ENCODE results near the gene SMARCB1. TPM values are rescaled to one million over a fixed set of nuclear protein-coding genes. Genes with fewer than 3 reads are reported as not detected.

SMARCB1 gene
- total RNA-seq, 4 donors from 2014 or later, result 37.8 to 61.0 (median 47.7) TPM

DNA sequence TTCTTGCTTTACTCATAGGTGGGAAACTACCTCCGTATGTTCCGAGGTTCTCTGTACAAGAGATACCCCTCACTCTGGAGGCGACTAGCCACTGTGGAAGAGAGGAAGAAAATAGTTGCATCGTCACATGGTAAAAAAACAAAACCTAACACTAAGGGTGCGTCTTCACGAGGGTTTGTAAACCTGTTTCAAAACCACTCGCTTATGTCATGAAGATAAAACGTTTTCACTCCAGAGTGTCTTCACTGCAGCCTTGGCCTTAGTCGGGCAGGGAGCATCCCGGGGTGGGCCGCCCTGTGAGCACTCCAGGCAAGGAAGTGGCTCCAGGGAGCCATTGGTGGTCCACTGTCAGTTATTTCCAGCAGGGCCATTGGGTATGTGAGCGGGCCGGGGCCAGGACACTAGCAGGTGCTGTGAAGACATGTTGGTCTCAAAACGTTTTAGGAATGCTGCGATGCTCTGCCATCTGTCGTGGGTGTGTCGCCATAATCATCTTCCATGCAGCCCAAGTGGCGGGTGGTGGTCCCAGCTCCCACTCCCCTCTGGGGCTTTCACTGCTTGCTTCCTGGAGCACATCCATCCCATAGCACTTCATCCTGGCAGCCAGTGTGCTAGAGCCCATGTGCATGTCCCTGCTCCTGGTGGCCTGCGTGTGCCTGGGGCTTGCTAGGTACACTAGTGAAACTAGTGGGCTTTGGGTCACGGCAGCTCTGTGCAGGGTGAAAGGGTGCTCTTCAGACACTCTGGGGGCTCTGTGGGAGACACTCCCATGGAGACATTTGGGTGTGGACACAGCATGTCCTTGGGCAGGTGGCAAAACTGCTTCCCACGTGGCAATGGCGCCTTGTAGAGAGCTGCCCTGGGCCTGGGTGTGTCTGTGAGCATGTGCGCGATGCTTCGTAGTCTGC lies 5.2 kb downstream of the SMARCB1 start:
- no peaks in the 10 kb centered on the region for H3K9me3 ChIP-seq
- no peaks in the 10 kb centered on the region for H3K27me3 ChIP-seq
- DNase-seq, result no peak
- WGBS, 2 donors, result 65 to 71% methylated on average over 11 to 20 of the region's 25 CpGs
- peaks cover 17 to 67% (median 26%) of the 10 kb centered on the region in 3 donors for H3K36me3 ChIP-seq
- no peak overlapping the region for H3K4me3 ChIP-seq
- peaks cover 4 to 55% (median 20%) of the 10 kb centered on the region in 3 donors for H3K4me1 ChIP-seq
- no peak for TF ChIP-seq POLR2A (IDR thresholded peaks at IDR 0.05)
- TF ChIP-seq, protein P1, sequence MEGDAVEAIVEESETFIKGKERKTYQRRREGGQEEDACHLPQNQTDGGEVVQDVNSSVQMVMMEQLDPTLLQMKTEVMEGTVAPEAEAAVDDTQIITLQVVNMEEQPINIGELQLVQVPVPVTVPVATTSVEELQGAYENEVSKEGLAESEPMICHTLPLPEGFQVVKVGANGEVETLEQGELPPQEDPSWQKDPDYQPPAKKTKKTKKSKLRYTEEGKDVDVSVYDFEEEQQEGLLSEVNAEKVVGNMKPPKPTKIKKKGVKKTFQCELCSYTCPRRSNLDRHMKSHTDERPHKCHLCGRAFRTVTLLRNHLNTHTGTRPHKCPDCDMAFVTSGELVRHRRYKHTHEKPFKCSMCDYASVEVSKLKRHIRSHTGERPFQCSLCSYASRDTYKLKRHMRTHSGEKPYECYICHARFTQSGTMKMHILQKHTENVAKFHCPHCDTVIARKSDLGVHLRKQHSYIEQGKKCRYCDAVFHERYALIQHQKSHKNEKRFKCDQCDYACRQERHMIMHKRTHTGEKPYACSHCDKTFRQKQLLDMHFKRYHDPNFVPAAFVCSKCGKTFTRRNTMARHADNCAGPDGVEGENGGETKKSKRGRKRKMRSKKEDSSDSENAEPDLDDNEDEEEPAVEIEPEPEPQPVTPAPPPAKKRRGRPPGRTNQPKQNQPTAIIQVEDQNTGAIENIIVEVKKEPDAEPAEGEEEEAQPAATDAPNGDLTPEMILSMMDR (IDR thresholded peaks at IDR 0.05), result no peak
- intact Hi-C loops (cut with DNase I), result no loop called here
- peak overlapping the region in 2 of 4 donors; percentile 29 to 48 for H3K27ac ChIP-seq

DNA sequence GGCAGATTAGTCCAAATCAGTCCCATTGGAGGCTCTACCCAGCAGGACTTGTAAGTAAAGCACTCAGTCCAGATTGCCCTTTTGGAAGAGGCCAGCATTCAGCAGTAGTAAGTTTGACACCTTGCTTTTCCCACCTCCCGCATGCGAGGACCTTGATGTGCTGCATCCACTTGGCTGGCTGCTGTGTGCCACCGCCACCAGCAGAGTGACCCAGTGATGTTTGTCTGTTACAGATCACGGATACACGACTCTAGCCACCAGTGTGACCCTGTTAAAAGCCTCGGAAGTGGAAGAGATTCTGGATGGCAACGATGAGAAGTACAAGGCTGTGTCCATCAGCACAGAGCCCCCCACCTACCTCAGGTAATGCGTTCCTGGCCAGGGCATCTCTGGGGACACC lies 6.6 kb downstream of the SMARCB1 start:
- intact Hi-C loops (cut with DNase I), result no loop called here
- Histone ChIP-seq H3K27me3 (no peaks in the 10 kb centered on the region), H3K36me3 (peaks cover 24 to 78% (median 27%) of the 10 kb centered on the region in 3 donors), H3K27ac (no peak overlapping the region), H3K4me1 (peaks cover 0 to 45% (median 13%) of the 10 kb centered on the region in 3 donors), H3K4me3 (no peak overlapping the region), H3K9me3 (no peaks in the 10 kb centered on the region)
- no peak for DNase-seq
- WGBS, 2 donors, result 87 to 90% methylated on average over 2 to 5 of the region's 8 CpGs
- TF ChIP-seq POLR2A (IDR thresholded peaks at IDR 0.05), result no peak
- TF ChIP-seq, protein P1 (IDR thresholded peaks at IDR 0.05), result no peak

DNA sequence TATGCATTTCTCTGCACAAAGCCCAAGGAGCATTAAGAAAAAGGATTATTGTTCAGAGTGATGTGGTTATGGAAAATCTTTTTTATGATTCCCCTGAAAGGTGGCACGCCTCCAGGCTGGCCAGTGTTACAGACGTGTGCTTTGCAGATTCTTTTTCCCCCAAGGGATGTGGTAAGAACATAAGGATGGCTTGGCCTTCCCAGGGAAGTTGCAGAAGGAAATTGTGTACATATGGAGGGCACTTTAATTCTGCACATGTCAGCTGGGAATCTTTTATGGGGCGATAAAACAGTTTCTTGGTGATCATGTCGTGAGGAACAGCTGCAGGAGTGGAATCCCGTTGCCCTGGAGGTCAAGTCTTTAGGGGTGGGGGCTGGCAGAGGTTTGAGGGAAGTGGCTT lies 9.7 kb downstream of the SMARCB1 start:
- Histone ChIP-seq H3K4me1 (peaks cover 0 to 14% (median 2%) of the 10 kb centered on the region in 3 donors), H3K27ac (no peak overlapping the region), H3K27me3 (no peaks in the 10 kb centered on the region), H3K4me3 (no peak overlapping the region), H3K9me3 (no peaks in the 10 kb centered on the region), H3K36me3 (peaks cover 42 to 97% (median 47%) of the 10 kb centered on the region in 3 donors)
- no peak for DNase-seq
- 68 to 80% methylated on average over 5 of the region's 5 CpGs for WGBS, 2 donors
- intact Hi-C loops (cut with DNase I), result no loop called here
- TF ChIP-seq, protein P1 (IDR thresholded peaks at IDR 0.05), result no peak
- TF ChIP-seq POLR2A (IDR thresholded peaks at IDR 0.05), result no peak

DNA sequence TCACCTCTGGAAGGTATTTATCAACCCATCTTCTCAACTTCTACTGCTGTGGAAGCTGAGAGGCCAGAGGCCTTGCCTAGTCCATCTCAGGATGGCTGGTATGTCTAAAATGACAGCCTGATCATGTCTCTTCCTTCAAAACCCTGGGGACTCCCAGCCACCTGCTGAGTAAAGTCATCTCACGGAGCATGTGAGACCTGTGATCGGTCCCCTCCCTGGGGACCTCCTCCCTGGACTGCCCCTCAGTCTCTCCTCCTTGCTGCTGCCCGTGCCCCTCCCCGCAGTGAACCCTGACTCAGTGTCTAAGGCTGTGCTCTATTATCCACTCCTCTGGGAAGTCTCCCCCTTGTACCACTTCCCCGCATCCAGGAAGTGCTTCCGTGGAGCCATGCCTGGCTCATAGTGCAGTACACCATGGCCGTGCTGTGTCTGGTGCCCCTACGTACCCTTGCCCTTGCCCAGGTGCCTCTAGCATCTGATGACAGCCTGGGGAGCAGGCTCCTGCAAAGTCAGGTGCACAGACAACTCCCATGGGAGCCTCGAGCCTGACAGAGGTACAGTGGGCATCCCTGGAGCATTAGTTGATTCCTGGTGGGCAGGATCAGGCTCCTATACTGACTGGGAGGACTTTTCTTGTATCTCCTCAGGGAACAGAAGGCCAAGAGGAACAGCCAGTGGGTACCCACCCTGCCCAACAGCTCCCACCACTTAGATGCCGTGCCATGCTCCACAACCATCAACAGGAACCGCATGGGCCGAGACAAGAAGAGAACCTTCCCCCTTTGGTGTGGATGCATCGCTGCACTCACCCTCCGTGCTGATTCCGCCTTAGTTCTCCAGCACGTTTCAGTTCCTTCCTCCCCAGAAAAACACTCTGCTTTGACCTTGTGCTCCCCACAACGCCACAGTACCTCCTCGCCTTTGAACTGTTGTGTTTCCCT lies 13.8 kb downstream of the SMARCB1 start:
- intact Hi-C loops (cut with DNase I), result no loop called here
- WGBS, 2 donors, result 93 to 94% methylated on average over 13 to 15 of the region's 18 CpGs

More for the DNA sequence above, 13.8 kb downstream of the SMARCB1 start:
- Histone ChIP-seq H3K4me3 (no peak overlapping the region), H3K9me3 (no peaks in the 10 kb centered on the region), H3K27ac (no peak overlapping the region), H3K36me3 (peaks cover 42 to 97% (median 58%) of the 10 kb centered on the region in 3 donors), H3K4me1 (no peaks in the 10 kb centered on the region), H3K27me3 (no peaks in the 10 kb centered on the region)
- no peak for DNase-seq
- no peak for TF ChIP-seq POLR2A (IDR thresholded peaks at IDR 0.05)
- TF ChIP-seq, protein P1 (IDR thresholded peaks at IDR 0.05), result no peak
